Mesothelial cell of epicardium (in vitro differentiated cells): ENCODE results near the gene PGAM2. TPM values are rescaled to one million over a fixed set of nuclear protein-coding genes. Genes with fewer than 3 reads are reported as not detected.

Experiments
- DNase-seq, 2 experiments: peaks; one replicate each; pipeline ENCODE4 v3.0.0; 2021; ENCODE audit warnings: low spot score in 2 of 2; ENCODE audit not compliant: unreplicated experiment in 2 of 2
- H3K27ac Mint-ChIP-seq: 2 replicates; pipeline ENCODE4 v1.8.0; 2021; ENCODE audit warnings: mixed read lengths
- H3K27me3 Mint-ChIP-seq: 2 replicates; pipeline ENCODE4 v1.8.0; 2021; ENCODE audit warnings: low read depth, mixed read lengths
- H3K36me3 Mint-ChIP-seq: 2 replicates; pipeline ENCODE4 v1.8.0; 2021; ENCODE audit warnings: mixed read lengths
- H3K4me1 Mint-ChIP-seq: 2 replicates; pipeline ENCODE4 v1.8.0; 2021; ENCODE audit warnings: mixed read lengths
- H3K4me3 Mint-ChIP-seq: 2 replicates; pipeline ENCODE4 v1.8.0; 2021; ENCODE audit warnings: mild to moderate bottlenecking, moderate library complexity, mixed read lengths
- H3K9me3 Mint-ChIP-seq: 2 replicates; pipeline ENCODE4 v1.8.0; 2021; ENCODE audit warnings: mixed read lengths
- total RNA-seq: library from RNA; stranded (reverse); gene quantifications from 3 replicates; pipeline ENCODE4 v1.2.1, GENCODE V29; 2021
- TF ChIP-seq, protein P1 (sequence below): fragments of 200-600 bp; sonication (generic); IDR thresholded peaks from one replicate; pipeline ENCODE4 v1.5.0; 2021; ENCODE audit warnings: antibody characterized with exemption; ENCODE audit not compliant: unreplicated experiment

The PGAM2 gene
- total RNA-seq, 1 donor from 2014 or later = 1.2 TPM

DNA sequence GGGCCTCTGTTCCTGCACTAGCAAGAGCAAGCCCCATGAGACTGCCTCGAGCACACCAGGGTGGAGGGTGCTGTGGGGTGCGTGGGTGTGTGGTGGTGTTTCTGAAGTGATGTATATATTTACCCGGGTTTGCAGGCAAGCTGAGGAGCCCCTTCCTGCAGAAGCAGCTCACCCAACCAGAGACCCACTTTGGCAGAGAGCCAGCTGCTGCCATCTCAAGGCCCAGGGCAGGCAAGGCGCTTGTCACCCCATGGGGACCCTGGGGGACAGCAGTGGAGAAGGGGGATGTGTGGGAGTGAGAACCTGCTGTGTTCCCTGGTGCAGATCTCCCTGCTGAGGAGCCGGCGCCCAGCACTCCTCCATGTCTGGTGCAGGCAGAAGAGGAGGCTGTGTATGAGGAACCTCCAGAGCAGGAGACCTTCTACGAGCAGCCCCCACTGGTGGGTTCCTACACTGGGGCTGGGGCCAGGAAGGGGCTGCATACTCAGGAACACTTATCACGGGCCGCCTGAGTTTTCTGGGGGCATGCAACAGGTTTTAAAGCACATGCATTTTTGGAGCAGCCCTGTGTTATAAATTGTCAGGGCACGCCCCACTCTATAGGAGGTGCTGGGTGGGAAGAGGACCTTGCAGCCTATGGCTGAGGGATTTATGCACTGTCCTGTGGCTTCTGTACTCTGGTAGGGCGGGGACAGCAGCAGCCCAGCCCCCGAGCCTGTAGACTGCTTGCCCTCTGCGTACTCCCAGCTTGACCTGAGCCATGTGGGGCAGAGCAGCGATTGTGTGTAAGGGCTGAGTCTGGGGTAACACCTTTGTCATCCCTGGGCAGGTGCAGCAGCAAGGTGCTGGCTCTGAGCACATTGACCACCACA is 5.9 kb downstream of the PGAM2 start:
- DNase-seq = no peak
- Mint-ChIP-seq H3K9me3 (peaks cover 8% of the 10 kb centered on the region), H3K4me1 (no peaks in the 10 kb centered on the region), H3K4me3 (no peak overlapping the region), H3K27me3 (peaks cover 5% of the 10 kb centered on the region), H3K36me3 (peaks cover 32% of the 10 kb centered on the region), H3K27ac (no peak overlapping the region)
- TF ChIP-seq, protein P1, sequence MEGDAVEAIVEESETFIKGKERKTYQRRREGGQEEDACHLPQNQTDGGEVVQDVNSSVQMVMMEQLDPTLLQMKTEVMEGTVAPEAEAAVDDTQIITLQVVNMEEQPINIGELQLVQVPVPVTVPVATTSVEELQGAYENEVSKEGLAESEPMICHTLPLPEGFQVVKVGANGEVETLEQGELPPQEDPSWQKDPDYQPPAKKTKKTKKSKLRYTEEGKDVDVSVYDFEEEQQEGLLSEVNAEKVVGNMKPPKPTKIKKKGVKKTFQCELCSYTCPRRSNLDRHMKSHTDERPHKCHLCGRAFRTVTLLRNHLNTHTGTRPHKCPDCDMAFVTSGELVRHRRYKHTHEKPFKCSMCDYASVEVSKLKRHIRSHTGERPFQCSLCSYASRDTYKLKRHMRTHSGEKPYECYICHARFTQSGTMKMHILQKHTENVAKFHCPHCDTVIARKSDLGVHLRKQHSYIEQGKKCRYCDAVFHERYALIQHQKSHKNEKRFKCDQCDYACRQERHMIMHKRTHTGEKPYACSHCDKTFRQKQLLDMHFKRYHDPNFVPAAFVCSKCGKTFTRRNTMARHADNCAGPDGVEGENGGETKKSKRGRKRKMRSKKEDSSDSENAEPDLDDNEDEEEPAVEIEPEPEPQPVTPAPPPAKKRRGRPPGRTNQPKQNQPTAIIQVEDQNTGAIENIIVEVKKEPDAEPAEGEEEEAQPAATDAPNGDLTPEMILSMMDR = no peak

DNA sequence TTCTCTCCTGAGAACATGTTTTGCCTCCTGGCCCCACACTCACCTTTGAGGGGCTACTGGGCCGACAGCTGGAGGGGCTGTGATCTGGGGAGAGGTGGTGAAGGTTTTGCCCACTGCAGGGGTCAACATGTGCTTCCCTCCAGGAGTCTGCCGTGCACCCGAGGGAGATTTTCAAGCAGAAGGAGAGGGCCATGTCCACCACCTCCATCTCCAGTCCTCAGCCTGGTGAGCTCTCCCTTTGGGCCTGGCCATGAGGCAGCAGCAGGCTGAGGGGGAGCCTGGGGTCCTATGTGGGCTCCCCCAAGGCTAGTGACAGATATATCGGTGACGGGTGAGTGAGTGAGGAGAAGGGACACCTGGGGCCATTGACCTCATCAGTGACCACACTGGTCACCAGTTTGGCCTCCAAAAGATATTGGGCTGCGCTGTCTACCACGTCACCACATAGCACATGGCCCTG is 6.6 kb downstream of the PGAM2 start:
- Mint-ChIP-seq H3K27ac (no peak overlapping the region), H3K4me3 (no peak overlapping the region), H3K4me1 (no peaks in the 10 kb centered on the region), H3K27me3 (peaks cover 2% of the 10 kb centered on the region), H3K9me3 (peaks cover 8% of the 10 kb centered on the region), H3K36me3 (peaks cover 34% of the 10 kb centered on the region)
- TF ChIP-seq, protein P1 = no peak
- DNase-seq = no peak

DNA sequence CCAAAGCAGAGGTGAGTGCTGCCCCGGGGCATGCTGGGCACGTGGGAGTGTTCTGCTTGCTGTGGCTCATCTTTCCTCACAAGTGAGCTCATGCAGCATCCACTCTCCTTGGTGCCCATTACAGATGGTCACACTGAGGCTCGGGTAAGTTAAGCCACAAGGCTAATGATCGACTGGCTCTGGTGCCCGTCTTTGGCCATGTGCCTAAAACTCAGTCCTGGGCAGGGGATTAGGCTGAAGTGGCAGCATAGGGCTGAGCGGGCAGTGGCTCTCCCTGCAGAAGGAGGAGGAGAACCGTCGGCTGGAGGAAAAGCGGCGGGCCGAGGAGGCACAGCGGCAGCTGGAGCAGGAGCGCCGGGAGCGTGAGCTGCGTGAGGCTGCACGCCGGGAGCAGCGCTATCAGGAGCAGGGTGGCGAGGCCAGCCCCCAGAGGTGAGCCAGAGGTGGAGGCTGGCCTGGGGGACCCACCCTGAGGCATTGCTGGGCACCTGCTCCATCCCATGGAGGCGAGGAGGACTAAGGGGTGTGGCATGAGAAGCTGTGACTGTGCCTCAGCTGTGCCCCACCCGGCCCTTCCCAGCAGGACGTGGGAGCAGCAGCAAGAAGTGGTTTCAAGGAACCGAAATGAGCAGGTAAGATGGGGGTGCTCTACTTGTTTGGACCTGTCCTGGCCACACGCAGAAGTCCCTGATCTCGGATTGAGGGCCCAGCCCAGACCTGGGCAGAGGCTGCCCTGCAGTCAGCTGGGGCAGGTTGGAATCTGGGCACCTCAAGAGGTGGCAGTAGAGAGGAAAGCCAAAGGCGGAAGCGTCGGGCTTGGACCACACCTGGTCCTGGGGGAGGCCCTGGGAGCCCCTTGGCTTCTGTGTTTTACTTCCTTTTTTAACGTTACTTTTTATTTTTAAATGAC is 7.3 kb downstream of the PGAM2 start:
- Mint-ChIP-seq H3K27ac (no peak overlapping the region), H3K4me1 (no peaks in the 10 kb centered on the region), H3K27me3 (no peaks in the 10 kb centered on the region), H3K36me3 (peaks cover 35% of the 10 kb centered on the region), H3K4me3 (no peak overlapping the region), H3K9me3 (peaks cover 8% of the 10 kb centered on the region)
- DNase-seq = no peak
- TF ChIP-seq, protein P1 = no peak

DNA sequence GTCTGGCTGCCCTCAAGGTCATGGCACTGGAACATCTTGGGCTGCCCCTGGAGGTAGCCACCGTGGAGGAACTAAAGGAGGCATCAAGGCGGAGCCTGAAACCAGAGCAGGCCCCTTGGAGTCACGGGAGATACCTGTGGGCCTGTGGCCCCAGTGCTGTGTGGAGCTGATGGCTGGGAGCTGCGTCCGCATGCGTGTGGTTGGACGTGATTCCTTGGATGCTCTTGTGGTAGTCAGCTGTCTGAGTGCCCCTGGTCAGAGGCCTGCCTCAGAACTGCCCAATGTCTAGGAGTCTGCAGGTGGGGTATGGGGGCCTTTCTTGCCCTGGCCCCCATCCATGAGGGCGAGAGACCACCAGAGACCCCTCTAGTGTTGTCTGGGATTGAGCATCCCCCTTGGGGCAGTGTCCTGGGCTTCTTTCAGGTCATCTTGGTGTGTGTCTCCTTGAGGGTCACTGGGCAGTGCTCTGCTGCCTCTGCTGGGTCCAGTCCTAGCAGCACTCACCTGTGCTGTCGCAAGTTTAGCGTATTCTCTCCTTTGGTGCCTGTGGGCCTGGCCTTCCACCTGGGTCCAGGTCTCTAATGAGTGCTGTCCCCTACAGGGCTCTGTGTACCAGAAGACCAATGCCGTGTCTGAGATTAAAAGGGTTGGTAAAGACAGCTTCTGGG is 8.1 kb downstream of the PGAM2 start:
- no peak overlapping the region for H3K27ac Mint-ChIP-seq
- peaks cover 42% of the 10 kb centered on the region for H3K36me3 Mint-ChIP-seq
- no peaks in the 10 kb centered on the region for H3K27me3 Mint-ChIP-seq
- peaks cover 8% of the 10 kb centered on the region for H3K9me3 Mint-ChIP-seq
- DNase-seq = no peak
- H3K4me1 Mint-ChIP-seq = no peaks in the 10 kb centered on the region
- TF ChIP-seq, protein P1 = no peak
- no peak overlapping the region for H3K4me3 Mint-ChIP-seq

DNA sequence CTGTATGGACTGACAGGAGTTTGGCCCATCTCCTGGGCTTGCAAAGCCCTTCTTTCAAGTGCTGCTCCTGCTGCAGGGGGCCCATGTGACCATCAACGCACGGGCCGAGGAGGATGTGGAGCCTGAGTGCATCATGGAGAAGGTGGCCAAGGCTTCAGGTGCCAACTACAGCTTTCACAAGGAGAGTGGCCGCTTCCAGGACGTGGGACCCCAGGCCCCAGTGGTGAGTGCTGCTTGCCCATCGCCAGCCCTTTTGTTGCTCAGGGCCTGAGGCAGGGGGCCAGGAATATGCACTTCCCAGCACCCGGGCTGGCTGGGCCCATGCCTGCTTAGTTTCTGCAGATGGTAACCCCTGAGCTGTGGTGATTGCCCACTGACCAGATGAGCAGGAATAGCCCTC is 8.7 kb downstream of the PGAM2 start:
- no peaks in the 10 kb centered on the region for H3K27me3 Mint-ChIP-seq
- H3K9me3 Mint-ChIP-seq = peaks cover 8% of the 10 kb centered on the region
- H3K4me3 Mint-ChIP-seq = no peak overlapping the region
- no peak overlapping the region for H3K27ac Mint-ChIP-seq
- no peaks in the 10 kb centered on the region for H3K4me1 Mint-ChIP-seq
- TF ChIP-seq, protein P1 = no peak
- no peak for DNase-seq
- peaks cover 44% of the 10 kb centered on the region for H3K36me3 Mint-ChIP-seq
